ENCODE results near the gene MTG2. TPM values are rescaled to one million over a fixed set of nuclear protein-coding genes. Genes with fewer than 3 reads are reported as not detected.

The MTG2 gene
- total RNA-seq, 1 experiment from 2014 or later: 27.9 TPM

- DNase-seq (ENCODE audit: low spot score) (no peak), ATAC-seq (no peak)
- TF ChIP-seq USF2 (CRISPR knock-in tag; IDR thresholded peaks at IDR 0.05): no peak
- no peak for TF ChIP-seq E2F1 (CRISPR knock-in tag; IDR thresholded peaks at IDR 0.05)
- no peak for TF ChIP-seq TP53 (CRISPR knock-in tag; IDR thresholded peaks at IDR 0.05)
- TF ChIP-seq ZNF281 (CRISPR knock-in tag; IDR thresholded peaks at IDR 0.05): no peak
- no peak for TF ChIP-seq ATF3 (CRISPR knock-in tag; conservative IDR thresholded peaks at IDR 0.05)
- TF ChIP-seq SMAD3 (CRISPR knock-in tag; IDR thresholded peaks at IDR 0.05; ENCODE audit: borderline replicate concordance): no peak
- TF ChIP-seq EMX1 (CRISPR knock-in tag; IDR thresholded peaks at IDR 0.05): no peak
- TF ChIP-seq CREM (CRISPR knock-in tag; IDR thresholded peaks at IDR 0.05): no peak
- TF ChIP-seq ETV6 (CRISPR knock-in tag; IDR thresholded peaks at IDR 0.05): no peak
- TF ChIP-seq ZNF423 (CRISPR knock-in tag; IDR thresholded peaks at IDR 0.05): no peak
- TF ChIP-seq FOXK1 (CRISPR knock-in tag; IDR thresholded peaks at IDR 0.05): no peak
- TF ChIP-seq ESRRA (CRISPR knock-in tag; IDR thresholded peaks at IDR 0.05; ENCODE audit: borderline replicate concordance): no peak
- TF ChIP-seq AFF4 (CRISPR knock-in tag; IDR thresholded peaks at IDR 0.05; ENCODE audit: borderline replicate concordance): no peak
- no peak for TF ChIP-seq ZNF396 (CRISPR knock-in tag; IDR thresholded peaks at IDR 0.05; ENCODE audit: borderline replicate concordance)
- TF ChIP-seq SOX15 (CRISPR knock-in tag; IDR thresholded peaks at IDR 0.05): no peak
- TF ChIP-seq ZNF138 (CRISPR knock-in tag; conservative IDR thresholded peaks at IDR 0.05): no peak
- TF ChIP-seq CTCF (IDR thresholded peaks at IDR 0.05): no peak
- TF ChIP-seq SP1 (CRISPR knock-in tag; conservative IDR thresholded peaks at IDR 0.05): no peak
- CTCF ChIA-PET: interaction anchor here (1.1 kb wide), 1 partner anchor 9 kb away, joined by 3 read pairs; no protein-coding TSS in a partner anchor
- H3K27ac Mint-ChIP-seq: no peak overlapping the region
- no peaks in the 10 kb centered on the region for H3K4me1 Mint-ChIP-seq
- H3K9me3 Mint-ChIP-seq: no peaks in the 10 kb centered on the region
- H3K36me3 Mint-ChIP-seq: peaks cover 35% of the 10 kb centered on the region
- H3K4me3 Mint-ChIP-seq: no peak overlapping the region
- POLR2A ChIA-PET: interaction anchor here (0.5 kb wide), 1 partner anchor 229 kb away, joined by 3 read pairs; no protein-coding TSS in a partner anchor
- no peaks in the 10 kb centered on the region for H3K27me3 Mint-ChIP-seq (ENCODE audit: low read depth)
Measured at GRCh38 chr20:62164879-62165761, 17.7 kb upstream of the MTG2 start.

All from WTC11 (cell line).